K562 (cell line): Measurements from ENCODE around the gene ATP2B1. TPM values are rescaled to one million over a fixed set of nuclear protein-coding genes. Genes with fewer than 3 reads are reported as not detected.

ENCODE experiments used
- CBFA2T3 ChIP-seq: fragments of 450-650 bp; IDR thresholded peaks from 2 replicates; pipeline ENCODE4 v1.6.1; 2017
- DACH1 ChIP-seq: fragments of 450-650 bp; IDR thresholded peaks from 2 replicates; pipeline ENCODE4 v1.6.1; 2018; ENCODE audit not compliant: partially characterized antibody
- E4F1 ChIP-seq: fragments of 250-450 bp; sonication (Bioruptor Pico); IDR thresholded peaks from 2 replicates; pipeline ENCODE4 v1.5.0; 2021; ENCODE audit warnings: mild to moderate bottlenecking, borderline replicate concordance
- ELK1 ChIP-seq: sonication (generic); formaldehyde crosslinking; IDR thresholded peaks from 2 replicates; pipeline ENCODE4 v1.8.1; 2022; ENCODE audit warnings: missing genetic modification reagents
- GABPB1 ChIP-seq: sonication (generic); formaldehyde crosslinking; IDR thresholded peaks from 2 replicates; pipeline ENCODE4 v1.8.0; 2022; ENCODE audit warnings: mild to moderate bottlenecking, missing genetic modification reagents
- HDAC2 ChIP-seq: fragments of 450-650 bp; IDR thresholded peaks from 2 replicates; pipeline ENCODE4 v1.6.1; 2016; ENCODE audit warnings: mild to moderate bottlenecking
- HDGF ChIP-seq: fragments of 450-650 bp; IDR thresholded peaks from 2 replicates; pipeline ENCODE4 v1.6.1; 2016
- JUND ChIP-seq, 2 experiments: IDR thresholded peaks; 2 replicates in 1 of 2; 3 replicates in 1 of 2; pipeline ENCODE4 v1.6.1; 2011; ENCODE audit warnings: borderline replicate concordance in 2 of 2, low read depth in 2 of 2, low read length in 2 of 2, improper control_type of control experiment in 1 of 2, missing biosample characterization in 1 of 2, missing genetic modification characterization in 1 of 2, missing genetic modification reagents in 1 of 2
- RERE ChIP-seq: sonication (generic); formaldehyde crosslinking; IDR thresholded peaks from 2 replicates; pipeline ENCODE4 v1.8.0; 2023; ENCODE audit warnings: missing genetic modification reagents, mild to moderate bottlenecking, borderline replicate concordance
- SETDB1 ChIP-seq: IDR thresholded peaks from one replicate; pipeline ENCODE4 v1.6.1; 2012; ENCODE audit warnings: low read length, control low read depth, inconsistent platforms
- ZNF23 ChIP-seq: fragments of 250-450 bp; sonication (Bioruptor Pico); IDR thresholded peaks from 2 replicates; pipeline ENCODE4 v1.4.0; 2020; ENCODE audit warnings: mild to moderate bottlenecking
- ZNF384 ChIP-seq: IDR thresholded peaks from 2 replicates; pipeline ENCODE4 v1.6.1; 2012; ENCODE audit warnings: low read depth, low read length, improper control_type of control experiment
- ZNF408 ChIP-seq: fragments of 250-450 bp; sonication (Bioruptor Pico); IDR thresholded peaks from 2 replicates; pipeline ENCODE4 v1.4.0; 2020; ENCODE audit warnings: low read depth, mild to moderate bottlenecking, moderate library complexity
- ZNF592 ChIP-seq: fragments of 450-650 bp; IDR thresholded peaks from 2 replicates; pipeline ENCODE4 v1.6.1; 2017; ENCODE audit warnings: antibody characterized with exemption, mild to moderate bottlenecking
- polyA plus RNA-seq, 8 experiments: library from polyadenylated mRNA; depleted of rRNA in 4 of 8; stranded (reverse) in 5 of 8; unstranded in 3 of 8; fragments of >200 nt; fragmentation: Nextera tagmentation in 2 of 8; fragmentation: Illumina TruSeq in 1 of 8; extraction: Ambion mirVana in 2 of 8; extraction: Trizol in 1 of 8; gene quantifications; 2 replicates each; pipeline versions ENCODE4 v1.2.1 to v1.2.3, GENCODE V29; 2011 to 2014; ENCODE audit warnings: inconsistent platforms in 1 of 8, missing spikeins in 1 of 8
- total RNA-seq, 7 experiments: library from RNA; depleted of rRNA in 6 of 7; stranded (reverse); fragments of >200 nt in 6 of 7; fragmentation: Illumina TruSeq in 2 of 7; extraction: Trizol in 2 of 7; gene quantifications; 2 replicates each; pipeline versions ENCODE4 v1.2.1 to v1.2.3, GENCODE V29; 2011 to 2021; ENCODE audit warnings: low replicate concordance in 1 of 7

Gene ATP2B1
- total and polyA plus RNA-seq, 9 of the 15 experiments (the other 6 are each of a cell fraction or from before 2014, with no cell fraction given): 8.6 to 39.0 (median 27.8) TPM

GRCh38 chr12:89648211-89648930, 60.3 kb downstream of the ATP2B1 start (continued):
- TF ChIP-seq ELK1 (CRISPR knock-in tag) (no peak), JUND (IDR thresholded peaks at IDR 0.05; ENCODE audit: borderline replicate concordance, low read depth, low read length) (no peak; the same call in 1 of the 2 replicates), JUND (tag; IDR thresholded peaks at IDR 0.05; ENCODE audit: borderline replicate concordance, low read depth, low read length) (peak; percentile 44; the same call in 1 of the 3 replicates), HDGF (0 out of 2 replicates have a peak, but pooled peaks have one; percentile 34), RERE (CRISPR knock-in tag) (no peak), HDAC2 (0 out of 2 replicates have a peak, but pooled peaks have one; percentile 19), CBFA2T3 (peak; percentile 70), ZNF408 (CRISPR knock-in tag) (no peak), SETDB1 (no peak), DACH1 (peak; percentile 80), ZNF592 (no peak), E4F1 (CRISPR knock-in tag) (no peak), GABPB1 (0 out of 2 replicates have a peak, but pooled peaks have one; percentile 36), ZNF23 (CRISPR knock-in tag) (no peak), ZNF384 (no peak)
